Myocyte (in vitro differentiated cells): ENCODE measurements around the gene LPIN1. TPM values are rescaled to one million over a fixed set of nuclear protein-coding genes. Genes with fewer than 3 reads are reported as not detected.

ENCODE experiments used
- microRNA counts: library from miRNA; unstranded; fragments of <30 nt; microRNA quantifications from one replicate; lab custom pipeline; 2016
- microRNA-seq: library from miRNA; unstranded; fragments of <30 nt; microRNA quantifications from one replicate; pipeline ENCODE4, GENCODE V29; 2016
- total RNA-seq: library from RNA; depleted of rRNA; stranded (reverse); fragments of >200 nt; gene quantifications from 2 replicates; pipeline ENCODE4 v1.2.3, GENCODE V29; 2014

Gene LPIN1
- total RNA-seq, 1 donor from 2014 or later, result 57.4 TPM

MicroRNAs encoded within 50 kb of the gene (microRNA counts, 767-probe panel; counts per million panel counts)
- microRNA hsa-miR-548s (lab: Ali Mortazavi, UCI), result not detected

Small RNA genes lying within 50 kb of the gene (microRNA-seq; reads per million reads assigned to microRNA genes)
- gene MIR4262, result not detected
- gene MIR548S, result not detected

Other genes with a start within 250 kb of the LPIN1 start
- 0.24 and 0.52 TPM in 2 replicates for gene GREB1, start 212.6 kb upstream of the LPIN1 start, total RNA-seq
- gene NTSR2, start 76.4 kb upstream of the LPIN1 start, total RNA-seq, result not detected in 2 replicates